Skeletal muscle cell (primary cell): ENCODE measurements around the gene BSPRY.
"Not testable (repeated sequence)": the region's sequence is repeated elsewhere in the genome, so short reads cannot be mapped to it uniquely, and the experiment has no call there.

Experiments
- DNase-seq: peaks from one replicate; pipeline ENCODE4 v3.0.0-alpha.2; 2010; ENCODE audit warnings: low read depth
- H3K4me3 ChIP-seq: 2 replicates; pipeline ENCODE4 v1.5.1; 2011; ENCODE audit warnings: low read depth, mild to moderate bottlenecking, control low read depth, low read length, moderate library complexity

BSPRY gene

GRCh38 chr9:113368348-113368981 lies 19.1 kb downstream of the BSPRY start:
- no peak for DNase-seq

GRCh38 chr9:113368982-113369854 lies 19.9 kb downstream of the BSPRY start:
- DNase-seq = no peak

More at GRCh38 chr9:113368348-113368981, 19.1 kb downstream of the BSPRY start:
- H3K4me3 ChIP-seq = no peak overlapping the region

GRCh38 chr9:113369855-113370140 lies 20.5 kb downstream of the BSPRY start:
- no peak for DNase-seq
- H3K4me3 ChIP-seq = no peak overlapping the region

More at GRCh38 chr9:113368982-113369854, 19.9 kb downstream of the BSPRY start:
- no peak overlapping the region for H3K4me3 ChIP-seq

- DNase-seq = no peak
- H3K4me3 ChIP-seq = no peak overlapping the region
These were observed 21.5 kb downstream of the BSPRY start for GRCh38 chr9:113370806-113371325.

- no peak for DNase-seq
- H3K4me3 ChIP-seq = no peak overlapping the region
These were observed 22.7 kb downstream of the BSPRY start for GRCh38 chr9:113372059-113372458.

GRCh38 chr9:113373256-113373655 lies 23.9 kb downstream of the BSPRY start:
- no peak overlapping the region for H3K4me3 ChIP-seq
- no peak for DNase-seq

GRCh38 chr9:113373676-113374392 lies 24.5 kb downstream of the BSPRY start:
- DNase-seq = no peak
- H3K4me3 ChIP-seq = no peak overlapping the region

GRCh38 chr9:113375057-113376023 lies 26.0 kb downstream of the BSPRY start:
- peak overlapping the region; percentile 85 for H3K4me3 ChIP-seq
- DNase-seq = no peak

GRCh38 chr9:113376634-113377567 lies 27.6 kb downstream of the BSPRY start, which contains the start of gene HDHD3:
HDHD3 (minus strand) TSS chr9:113376986; CDS start chr9:113374354, 2,632 bp downstream.
- peak within 1 kb of the TSS; percentile 85 for H3K4me3 ChIP-seq
- no peak for DNase-seq

GRCh38 chr9:113379094-113379828 lies 29.9 kb downstream of the BSPRY start:
- not testable (repeated sequence) for DNase-seq, H3K4me3 ChIP-seq

- not testable (repeated sequence) for H3K4me3 ChIP-seq, DNase-seq
These were observed 30.5 kb downstream of the BSPRY start for GRCh38 chr9:113379829-113380210.

GRCh38 chr9:113380869-113381378 lies 31.6 kb downstream of the BSPRY start:
- no peak for DNase-seq
- no peak overlapping the region for H3K4me3 ChIP-seq

- not testable (repeated sequence) for DNase-seq, H3K4me3 ChIP-seq
These were observed 32.1 kb downstream of the BSPRY start for GRCh38 chr9:113381441-113381840.

- no peak overlapping the region for H3K4me3 ChIP-seq
- DNase-seq = no peak
These were observed 32.6 kb downstream of the BSPRY start for GRCh38 chr9:113381909-113382411.

GRCh38 chr9:113386571-113387393 lies 37.4 kb downstream of the BSPRY start:
- DNase-seq = no peak
- no peak overlapping the region for H3K4me3 ChIP-seq
